ENCODE results near the gene NUDCD3.

DNA sequence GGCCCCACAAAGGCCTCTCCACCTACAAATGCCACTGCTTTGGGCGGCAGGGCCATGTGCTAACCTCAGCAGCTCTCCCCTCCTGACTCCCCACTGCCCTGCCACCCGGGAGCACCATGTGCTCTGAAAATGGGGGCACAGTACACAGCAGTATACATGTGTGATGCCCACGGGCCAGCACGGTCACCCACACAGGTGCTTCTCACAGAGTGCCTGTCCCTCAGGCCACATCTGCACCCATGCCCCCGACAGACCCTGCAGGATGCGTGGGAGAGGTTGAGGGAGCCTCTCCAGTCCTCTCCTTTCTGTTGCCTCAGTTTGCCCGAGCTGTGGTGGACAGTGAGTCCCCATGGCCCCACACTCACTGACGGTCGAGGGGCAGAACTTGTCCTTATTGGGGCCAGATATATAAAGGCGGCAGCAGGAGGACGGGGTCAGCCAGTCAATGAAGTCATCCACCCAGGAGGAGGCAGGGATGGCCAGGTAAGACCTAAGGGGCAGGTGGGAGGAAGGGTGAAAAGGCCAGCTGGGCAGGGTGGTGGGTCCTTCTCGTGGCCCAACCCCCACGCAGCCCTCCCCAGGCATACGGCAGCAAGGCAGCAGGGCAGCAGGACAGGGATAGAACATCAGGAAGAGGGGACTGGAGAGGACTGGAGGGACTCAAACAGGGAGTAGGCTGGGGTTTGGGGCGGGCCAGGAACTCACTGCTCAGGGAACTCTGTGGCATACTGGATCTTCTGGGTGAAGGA, 31.1 kb upstream of the NUDCD3 start:
- TF ChIP-seq, protein P1, sequence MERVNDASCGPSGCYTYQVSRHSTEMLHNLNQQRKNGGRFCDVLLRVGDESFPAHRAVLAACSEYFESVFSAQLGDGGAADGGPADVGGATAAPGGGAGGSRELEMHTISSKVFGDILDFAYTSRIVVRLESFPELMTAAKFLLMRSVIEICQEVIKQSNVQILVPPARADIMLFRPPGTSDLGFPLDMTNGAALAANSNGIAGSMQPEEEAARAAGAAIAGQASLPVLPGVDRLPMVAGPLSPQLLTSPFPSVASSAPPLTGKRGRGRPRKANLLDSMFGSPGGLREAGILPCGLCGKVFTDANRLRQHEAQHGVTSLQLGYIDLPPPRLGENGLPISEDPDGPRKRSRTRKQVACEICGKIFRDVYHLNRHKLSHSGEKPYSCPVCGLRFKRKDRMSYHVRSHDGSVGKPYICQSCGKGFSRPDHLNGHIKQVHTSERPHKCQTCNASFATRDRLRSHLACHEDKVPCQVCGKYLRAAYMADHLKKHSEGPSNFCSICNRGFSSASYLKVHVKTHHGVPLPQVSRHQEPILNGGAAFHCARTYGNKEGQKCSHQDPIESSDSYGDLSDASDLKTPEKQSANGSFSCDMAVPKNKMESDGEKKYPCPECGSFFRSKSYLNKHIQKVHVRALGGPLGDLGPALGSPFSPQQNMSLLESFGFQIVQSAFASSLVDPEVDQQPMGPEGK (CRISPR knock-in tag; IDR thresholded peaks at IDR 0.05; ENCODE audit: borderline replicate concordance): no peak
- TF ChIP-seq ESRRG (CRISPR knock-in tag; IDR thresholded peaks at IDR 0.05) (no peak), PPARA (CRISPR knock-in tag; IDR thresholded peaks at IDR 0.05; ENCODE audit: borderline replicate concordance) (no peak), TCF4 (CRISPR knock-in tag; IDR thresholded peaks at IDR 0.05; ENCODE audit: borderline replicate concordance) (no peak)
- TF ChIP-seq, protein P2, sequence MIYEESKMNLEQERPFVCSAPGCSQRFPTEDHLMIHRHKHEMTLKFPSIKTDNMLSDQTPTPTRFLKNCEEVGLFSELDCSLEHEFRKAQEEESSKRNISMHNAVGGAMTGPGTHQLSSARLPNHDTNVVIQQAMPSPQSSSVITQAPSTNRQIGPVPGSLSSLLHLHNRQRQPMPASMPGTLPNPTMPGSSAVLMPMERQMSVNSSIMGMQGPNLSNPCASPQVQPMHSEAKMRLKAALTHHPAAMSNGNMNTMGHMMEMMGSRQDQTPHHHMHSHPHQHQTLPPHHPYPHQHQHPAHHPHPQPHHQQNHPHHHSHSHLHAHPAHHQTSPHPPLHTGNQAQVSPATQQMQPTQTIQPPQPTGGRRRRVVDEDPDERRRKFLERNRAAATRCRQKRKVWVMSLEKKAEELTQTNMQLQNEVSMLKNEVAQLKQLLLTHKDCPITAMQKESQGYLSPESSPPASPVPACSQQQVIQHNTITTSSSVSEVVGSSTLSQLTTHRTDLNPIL (CRISPR knock-in tag; IDR thresholded peaks at IDR 0.05; ENCODE audit: low read depth): no peak

Measured in SK-N-SH treated with all-trans-retinoic acid at 6 μM for 48 hours (cell line).